Fibroblast of lung (primary cell): ENCODE data around the gene ODF4.

ENCODE experiments used
- CTCF ChIP-seq, 2 donors: IDR thresholded peaks in 1 of 2; conservative IDR thresholded peaks in 1 of 2; 1 replicate in 1 of 2; 2 replicates in 1 of 2; pipeline ENCODE4 v1.5.1; 2011 to 2012; ENCODE audit warnings: low read length in 2 of 2, control low read depth in 1 of 2, inconsistent platforms in 1 of 2, low read depth in 1 of 2, mild to moderate bottlenecking in 1 of 2
- EZH2 ChIP-seq: IDR thresholded peaks from 2 replicates; pipeline ENCODE4 v1.5.1; 2012; ENCODE audit warnings: low read length, control low read depth, mild to moderate bottlenecking; ENCODE audit errors: missing control alignments

GRCh38 chr17:8357910-8358309 is 18.3 kb downstream of the ODF4 start:
- TF ChIP-seq CTCF (conservative IDR thresholded peaks at IDR 0.05 in 1 of 2, IDR thresholded peaks at IDR 0.05 in 1 of 2; ENCODE audit: low read depth in 1 of 2, low read length in 2 of 2): no peak
- no peak for TF ChIP-seq EZH2
